Effector CD4-positive, alpha-beta T cell (primary cell): ENCODE data around the gene CYP2A6.
A peak's percentile ranks its signal among the peaks of the same experiment; 100 is the strongest.

Experiments
- DNase-seq: peaks from one replicate; pipeline ENCODE4 v3.0.0-alpha.2; 2020

Gene CYP2A6

DNA sequence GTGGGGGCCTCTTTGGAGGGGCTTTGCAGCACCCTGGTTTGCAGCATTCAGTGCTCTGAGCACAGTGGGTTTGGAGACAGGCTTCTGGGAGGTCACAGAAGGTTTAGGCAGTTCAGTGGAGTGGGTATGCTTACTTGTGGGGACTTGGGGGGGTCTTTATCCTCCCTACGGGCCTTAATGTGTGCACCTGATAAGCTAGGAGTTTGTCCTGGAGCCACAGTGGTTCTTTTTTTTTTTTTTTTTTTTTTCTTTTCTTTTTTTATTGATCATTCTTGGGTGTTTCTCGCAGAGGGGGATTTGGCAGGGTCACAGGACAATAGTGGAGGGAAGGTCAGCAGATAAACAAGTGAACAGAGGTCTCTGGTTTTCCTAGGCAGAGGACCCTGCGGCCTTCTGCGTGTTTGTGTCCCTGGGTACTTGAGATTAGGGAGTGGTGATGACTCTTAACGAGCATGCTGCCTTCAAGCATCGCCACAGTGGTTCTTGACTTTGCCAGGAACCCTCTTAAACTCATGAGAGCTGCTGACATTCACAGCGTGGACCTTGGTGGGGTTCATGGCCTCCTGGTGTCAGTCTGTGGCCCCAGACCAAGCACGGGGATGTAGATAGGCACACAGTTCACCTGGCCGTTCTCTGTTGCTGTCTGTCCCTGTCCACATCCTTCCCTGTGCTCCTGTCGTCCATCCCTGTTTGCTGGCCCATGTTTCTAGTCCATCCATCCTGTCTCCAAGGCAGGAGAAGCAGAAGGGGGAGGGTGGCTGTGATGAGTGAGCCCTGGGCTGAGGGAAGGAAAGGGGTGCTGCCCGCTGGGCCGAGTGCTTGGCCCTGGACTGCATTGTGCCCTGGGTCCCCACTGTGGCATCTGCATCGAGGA lies 48.6 kb downstream of the CYP2A6 start:
- DNase-seq, result no peak

GRCh38 chr19:40800997-40801377 lies 49.3 kb downstream of the CYP2A6 start:
- DNase-seq, result no peak

GRCh38 chr19:40800339-40800996 lies 49.8 kb downstream of the CYP2A6 start:
- no peak for DNase-seq

DNA sequence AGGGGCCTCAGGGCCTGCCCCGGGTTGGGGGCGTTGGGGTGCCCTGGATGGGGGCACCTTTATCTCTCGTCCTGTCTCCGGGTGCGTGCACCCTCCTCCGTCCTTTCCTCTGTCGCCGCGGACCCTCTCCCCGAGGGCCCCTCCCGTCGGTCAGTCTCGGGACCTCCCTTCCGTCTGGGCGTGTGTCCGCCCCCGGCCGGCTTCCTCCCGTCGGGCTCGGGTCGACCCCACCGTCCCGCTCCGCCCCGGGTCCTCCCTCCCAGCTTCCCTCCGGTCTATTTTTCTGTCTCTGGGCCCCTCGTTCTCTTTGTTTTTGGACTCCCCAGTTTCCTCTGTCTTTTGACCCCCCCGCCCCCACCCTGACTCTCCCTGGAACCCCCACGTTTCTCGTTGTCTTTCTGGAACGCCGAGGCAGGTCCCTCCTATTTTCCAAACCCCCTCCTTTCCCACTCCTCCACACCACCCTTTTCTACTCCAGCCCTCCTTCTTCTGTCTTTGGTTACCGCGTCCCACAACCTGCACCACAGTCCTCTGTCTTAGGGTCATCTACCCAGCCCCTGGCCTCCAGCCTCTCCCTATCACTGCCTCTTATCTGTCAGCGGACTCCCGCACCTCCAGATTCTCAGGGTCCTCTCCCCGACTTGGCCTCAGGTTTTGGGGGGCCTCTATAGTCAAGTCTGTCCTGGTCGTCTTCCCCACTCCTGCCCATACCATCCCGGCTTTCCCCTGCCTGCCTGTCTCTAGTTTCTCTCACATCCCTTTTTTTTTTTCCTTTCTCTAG lies 50.5 kb downstream of the CYP2A6 start:
- peak; percentile 22 for DNase-seq

DNA sequence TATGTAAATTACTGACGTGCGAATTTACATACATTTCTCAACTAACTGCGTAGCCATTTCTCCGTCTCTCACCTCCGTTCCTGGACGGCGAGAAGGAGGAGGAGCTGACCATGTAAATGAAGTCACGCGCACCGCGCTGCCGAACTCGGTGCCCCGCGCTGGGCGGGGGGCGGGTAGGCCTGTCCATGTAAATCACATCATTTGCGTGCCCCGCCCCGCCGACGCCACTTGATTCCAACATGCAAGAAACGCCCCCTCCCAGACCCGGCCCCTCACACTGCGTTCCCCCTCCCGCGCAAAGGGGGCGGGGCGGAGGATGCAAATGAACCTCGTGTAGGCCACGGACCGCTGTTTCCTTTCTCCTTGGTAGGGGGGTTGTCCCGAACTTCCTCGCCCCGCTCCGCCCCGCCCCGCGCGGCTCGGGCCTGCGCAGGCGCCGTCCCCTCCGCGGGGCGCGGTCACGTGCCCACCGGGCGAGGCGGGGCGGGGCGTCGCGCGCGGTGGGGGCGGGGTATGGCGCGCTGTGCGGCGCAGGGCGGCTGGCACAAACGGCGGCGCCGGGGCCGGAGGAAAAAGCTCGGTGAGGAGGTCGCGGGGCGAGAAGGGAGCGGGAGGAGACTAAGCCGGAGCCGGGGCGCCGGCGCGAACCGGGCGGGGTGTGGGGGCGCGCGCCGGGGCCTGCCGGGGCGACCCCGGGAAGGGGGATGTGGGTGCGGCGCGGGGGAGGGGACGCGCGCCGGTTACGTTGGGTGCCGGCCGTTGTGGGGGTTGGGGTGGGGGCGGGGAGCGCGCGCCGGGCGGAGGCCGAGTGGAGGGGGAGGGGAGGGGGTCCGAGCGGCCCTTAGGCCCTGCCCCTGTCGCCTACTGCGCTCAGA lies 51.3 kb downstream of the CYP2A6 start, which contains the start of gene EGLN2:
Gene EGLN2, plus strand, starts transcription at position 509 of the 875 bp plus-strand sequence. CDS start 1,382 bp downstream, outside the sequence.
- DNase-seq, result peak; percentile 100

DNA sequence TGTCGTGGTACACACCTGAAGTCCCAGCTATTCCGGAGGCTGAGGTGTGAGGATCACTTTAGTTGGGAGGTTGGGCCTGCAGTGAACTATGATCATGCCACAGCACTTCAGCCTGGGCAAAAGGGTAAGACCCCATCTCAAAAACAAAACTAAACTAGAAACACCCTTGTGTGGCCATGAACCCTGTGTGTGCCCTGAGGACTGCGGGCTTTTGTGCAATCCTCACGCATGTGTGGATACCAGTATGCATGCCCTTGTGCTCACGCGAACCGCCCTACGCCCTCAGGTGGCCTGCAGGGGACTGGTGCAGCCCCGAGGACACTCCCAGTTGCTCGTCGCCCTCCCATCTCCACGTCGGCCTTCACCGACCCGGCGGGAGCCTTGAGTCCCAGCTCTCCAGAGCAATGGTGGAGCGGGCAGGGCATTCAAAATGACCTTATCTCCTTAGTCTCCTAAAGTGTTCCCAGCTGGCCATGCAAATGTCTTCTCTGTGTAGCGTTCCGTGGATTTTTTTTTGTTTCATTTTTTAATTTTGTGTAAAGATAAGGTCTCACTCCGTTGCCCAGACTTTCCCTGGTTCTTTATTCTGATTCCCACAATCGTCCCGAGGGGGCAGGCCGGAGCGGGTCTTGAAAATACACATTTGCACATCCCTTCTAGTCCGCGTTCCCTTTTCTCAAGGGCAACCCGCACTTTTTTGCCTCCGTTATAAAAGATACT lies 52.1 kb downstream of the CYP2A6 start:
- peak; percentile 60 for DNase-seq

DNA sequence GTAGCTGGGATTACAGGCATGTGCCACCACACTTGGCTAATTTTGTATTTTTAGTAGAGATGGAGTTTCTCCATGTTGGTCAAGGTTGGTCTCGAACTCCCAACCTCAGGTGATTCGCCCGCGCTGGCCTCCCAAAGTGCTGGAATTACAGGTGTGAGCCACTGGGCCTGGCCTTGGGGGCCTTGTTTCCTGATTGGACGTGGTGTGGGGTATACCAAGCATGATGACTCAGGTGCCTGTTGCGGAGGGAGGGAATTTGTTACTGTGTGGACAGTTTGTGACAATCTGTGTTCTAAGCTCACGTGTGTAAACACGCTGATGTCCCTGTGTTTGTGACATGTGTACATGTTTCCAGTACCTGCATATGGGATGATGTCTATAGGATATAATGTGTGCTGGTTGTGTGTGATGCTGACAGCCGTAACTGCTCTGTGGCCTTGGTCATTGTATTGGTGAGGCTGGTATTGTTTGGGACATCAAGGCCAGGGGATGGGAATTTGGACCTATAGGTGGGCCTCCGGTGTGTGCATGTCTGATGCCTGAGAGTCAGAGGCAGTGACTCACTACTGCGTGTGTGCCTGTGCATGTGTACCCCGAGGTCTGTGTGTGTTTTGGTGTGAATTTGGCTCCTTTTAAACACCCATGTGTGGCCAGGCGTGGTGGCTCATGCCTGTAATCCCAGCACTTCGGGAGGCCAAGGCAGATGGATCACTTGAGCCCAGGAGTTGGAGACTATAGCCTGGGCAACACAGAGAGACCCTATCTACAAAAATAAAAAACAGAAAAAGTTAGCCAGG lies 52.9 kb downstream of the CYP2A6 start:
- no peak for DNase-seq
